Right renal pelvis (tissue), 4 donors: ENCODE results near the gene SCYL2. TPM values are rescaled to one million over a fixed set of nuclear protein-coding genes. Genes with fewer than 3 reads are reported as not detected.
"Not testable (repeated sequence)": the region's sequence is repeated elsewhere in the genome, so short reads cannot be mapped to it uniquely, and the experiment has no call there.

Source experiments
- DNase-seq, 4 donors: peaks; one replicate each; pipeline ENCODE4 v3.0.0-alpha.2; 2013; ENCODE audit warnings: low read depth in 4 of 4, low spot score in 3 of 4, missing footprints in 1 of 4
- polyA plus RNA-seq, 4 donors: library from polyadenylated mRNA; unstranded; fragments of 120-200 nt; gene quantifications; one replicate each; pipeline ENCODE4 v1.2.1, GENCODE V29; 2013; ENCODE audit not compliant: insufficient read length in 4 of 4

SCYL2 gene
- polyA plus RNA-seq, 4 donors, result 49.3 to 62.0 (median 54.5) TPM

DNA sequence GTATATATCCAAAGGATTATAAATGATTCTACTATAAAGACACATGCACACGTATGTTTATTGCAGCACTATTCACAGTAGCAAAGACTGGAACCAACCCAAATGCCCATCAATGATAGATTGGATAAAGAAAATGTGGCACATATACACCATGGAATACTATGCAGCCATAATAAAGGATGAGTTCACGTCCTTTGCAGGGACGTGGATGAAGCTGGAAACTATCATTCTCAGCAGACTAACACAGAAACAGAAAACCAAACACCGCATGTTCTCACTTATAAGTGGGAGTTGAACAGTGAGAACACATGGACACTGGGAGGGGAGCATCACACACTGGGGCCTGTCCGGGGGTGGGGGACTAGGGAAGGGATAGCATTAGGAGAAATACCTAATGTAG, 41.2 kb downstream of the SCYL2 start:
- DNase-seq, result not testable (repeated sequence)

DNA sequence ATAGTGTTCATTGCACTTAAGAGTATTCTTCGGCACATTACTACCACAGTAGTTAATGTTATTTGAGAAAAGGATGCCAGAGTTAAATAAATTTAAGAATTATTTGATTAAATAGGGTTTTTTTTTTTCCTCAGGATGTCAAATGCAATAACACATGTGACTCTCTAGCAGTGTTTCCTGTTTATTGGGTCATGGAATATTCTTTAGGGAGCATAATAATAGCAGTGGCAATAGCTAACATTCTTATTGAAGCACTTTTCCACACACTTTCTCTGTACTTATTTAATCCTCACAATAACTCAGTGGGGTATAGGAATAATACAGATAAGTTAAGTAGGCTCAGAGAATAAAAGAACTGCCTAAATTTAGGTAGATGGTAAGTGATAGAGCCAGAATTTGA, 44.3 kb downstream of the SCYL2 start:
- no peak for DNase-seq

DNA sequence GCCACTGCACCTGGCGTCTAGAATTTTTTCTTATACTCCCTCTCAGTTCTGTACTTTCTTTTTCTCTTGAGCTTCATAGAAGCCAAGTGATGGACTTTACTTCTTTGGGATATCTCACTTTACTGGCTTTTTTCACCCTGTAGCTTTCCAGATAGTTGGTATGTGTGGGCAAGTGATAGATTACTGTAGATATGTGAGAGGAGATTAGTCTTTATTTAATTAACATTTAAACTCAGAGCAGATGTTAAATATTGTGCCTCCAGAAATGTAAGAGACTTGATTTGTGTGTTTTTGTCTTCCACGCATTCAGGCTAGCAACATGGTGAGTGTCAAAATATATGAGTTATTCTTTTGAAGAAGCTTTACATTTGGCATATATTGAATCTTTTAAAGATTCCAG, 50.4 kb downstream of the SCYL2 start:
- no peak for DNase-seq

DNA sequence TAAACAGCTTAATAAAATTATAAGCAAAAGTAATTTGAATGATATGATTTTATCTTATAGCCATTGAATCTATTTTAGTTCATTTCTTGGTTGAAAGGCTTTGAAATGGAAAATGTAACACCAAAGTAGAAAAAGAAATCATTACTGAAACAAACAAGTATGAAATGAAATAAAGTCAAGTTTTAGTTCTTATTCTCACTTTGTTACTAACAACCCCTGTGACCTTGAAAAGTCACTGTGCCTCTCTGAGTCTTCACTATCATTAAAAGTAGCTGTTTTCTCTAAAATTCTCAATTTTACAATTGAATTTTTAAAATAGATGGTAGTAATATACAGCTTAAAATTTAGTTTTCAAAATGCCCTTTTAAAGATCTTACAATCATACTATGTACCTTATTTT, 57.5 kb downstream of the SCYL2 start:
- no peak for DNase-seq

DNA sequence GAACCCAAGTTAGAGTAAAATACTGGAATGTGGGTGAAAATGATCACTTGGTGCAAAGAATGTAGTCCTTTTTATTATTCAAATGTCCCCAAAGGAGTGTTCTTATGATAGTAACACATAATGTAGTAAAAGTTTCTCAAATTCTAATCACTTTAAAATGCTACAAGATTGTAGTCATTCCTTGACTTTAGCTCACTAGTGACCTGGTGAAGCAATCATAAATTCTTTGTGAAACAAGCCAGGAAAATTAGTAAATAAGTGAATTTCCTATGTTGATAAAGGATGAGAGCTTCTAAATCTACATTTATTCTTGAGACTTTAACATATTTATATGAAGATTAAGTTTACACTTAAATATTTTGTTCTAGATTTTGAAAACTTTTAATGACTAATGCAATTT, 59.2 kb downstream of the SCYL2 start:
- DNase-seq, result no peak

DNA sequence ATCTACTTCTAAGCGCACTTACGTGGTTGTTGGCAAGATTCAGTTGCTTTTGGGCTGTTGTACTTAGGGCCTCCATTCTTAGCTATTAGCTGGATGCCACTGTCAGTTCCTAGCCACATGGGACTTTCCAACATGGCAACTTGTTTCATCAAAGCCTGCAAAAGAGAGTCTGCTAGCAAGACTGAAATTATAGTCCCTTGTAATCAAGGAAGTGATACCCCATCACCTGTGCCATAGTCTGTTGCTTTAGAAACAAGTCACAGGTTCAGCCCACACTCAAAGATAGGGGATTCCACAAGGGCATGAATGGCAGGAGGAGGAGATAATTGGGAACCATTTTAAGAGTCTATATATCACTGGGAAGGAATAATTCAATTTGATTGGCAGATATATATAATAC, 62.8 kb downstream of the SCYL2 start:
- DNase-seq, result no peak

DNA sequence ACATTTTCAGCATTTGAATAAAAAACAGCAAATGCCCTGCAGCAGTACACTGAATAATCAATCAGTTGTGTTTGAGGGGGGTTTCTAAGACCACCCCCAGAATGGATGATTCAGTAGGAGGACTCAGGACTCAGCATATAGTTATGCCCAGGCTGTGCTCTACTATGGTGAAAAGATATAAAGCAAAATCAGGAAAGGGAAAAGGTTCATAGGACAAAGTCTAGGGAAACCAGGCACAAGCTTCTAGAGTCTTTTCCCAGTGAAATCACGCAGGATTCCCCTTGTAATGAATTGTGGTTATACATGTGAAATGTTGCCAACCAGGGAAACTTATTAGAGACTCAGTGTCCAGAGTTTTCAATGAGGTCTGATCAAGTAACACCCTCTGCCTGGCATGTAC, 64.9 kb downstream of the SCYL2 start:
- no peak for DNase-seq

DNA sequence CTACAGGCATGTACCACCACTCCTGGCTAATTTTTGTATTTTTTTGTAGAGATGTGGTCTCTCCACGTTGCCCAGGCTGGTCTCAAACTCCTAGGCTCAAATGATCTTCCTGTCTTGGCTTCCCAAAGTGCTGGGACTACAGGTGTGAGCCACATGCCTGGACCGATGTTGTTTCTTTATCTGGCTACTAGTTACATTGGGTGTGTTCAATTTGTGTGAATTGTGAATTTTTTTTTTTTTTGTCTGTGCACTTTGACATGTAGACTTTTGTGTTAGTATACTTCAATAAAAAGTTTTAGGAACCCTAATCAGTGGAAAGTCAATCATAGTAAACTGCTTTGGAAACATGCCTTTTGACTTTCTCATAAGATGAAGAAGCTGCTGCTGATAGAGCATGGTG, 65.9 kb downstream of the SCYL2 start:
- no peak for DNase-seq

DNA sequence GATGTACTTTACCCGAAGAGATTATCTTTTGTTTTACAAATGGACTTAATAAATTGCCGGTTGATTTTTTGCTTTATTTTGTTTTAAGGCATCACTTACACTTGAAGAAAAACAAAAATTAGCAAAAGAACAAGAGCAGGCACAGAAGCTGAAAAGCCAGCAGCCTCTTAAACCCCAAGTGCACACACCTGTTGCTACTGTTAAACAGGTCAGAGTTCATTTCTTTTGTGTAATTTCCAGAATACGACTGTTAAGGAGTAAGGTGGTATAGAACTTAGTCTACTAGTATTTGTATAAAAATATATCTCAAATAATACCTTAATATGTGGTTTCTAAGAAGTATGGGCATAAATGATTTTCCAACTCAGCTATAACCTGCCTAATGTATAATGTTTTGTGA, 70.3 kb downstream of the SCYL2 start:
- no peak for DNase-seq

DNA sequence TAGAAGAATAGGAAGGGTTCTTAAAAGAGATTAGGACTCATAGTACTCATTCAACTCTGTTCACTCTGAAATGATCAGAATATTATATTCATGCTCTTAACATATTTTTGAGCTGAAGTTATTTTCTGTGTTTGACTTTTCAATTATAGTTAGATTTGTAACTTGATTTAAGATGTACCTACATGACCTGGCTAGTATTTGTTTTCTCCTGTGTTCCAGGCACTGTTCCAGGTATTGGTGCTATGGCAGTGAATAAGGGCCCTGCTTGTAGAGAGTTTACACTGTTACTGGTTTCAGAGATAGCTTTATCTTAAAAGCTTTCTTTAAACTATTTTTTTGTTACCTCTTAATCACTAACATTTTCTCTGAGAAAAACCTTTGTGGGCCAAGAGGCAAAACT, 70.8 kb downstream of the SCYL2 start:
- DNase-seq, result no peak

DNA sequence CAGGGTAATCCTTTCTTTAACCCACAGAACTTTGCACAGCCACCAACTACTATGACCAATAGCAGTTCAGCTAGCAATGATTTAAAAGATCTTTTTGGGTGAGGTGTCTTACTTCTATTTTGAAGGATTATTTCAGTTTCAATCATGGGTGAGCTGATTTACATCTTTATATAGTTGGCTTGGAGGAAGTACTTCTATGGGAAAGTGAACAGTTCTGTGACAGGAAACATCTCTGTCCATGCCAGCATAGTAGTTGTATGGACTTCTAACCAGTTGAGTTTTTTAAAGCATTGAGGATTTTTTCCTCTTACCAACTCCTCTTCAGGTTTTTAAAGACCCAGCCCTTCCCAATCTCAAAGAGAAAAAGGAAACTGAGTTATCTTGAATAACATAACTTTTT, 72.1 kb downstream of the SCYL2 start:
- DNase-seq, result no peak

DNA sequence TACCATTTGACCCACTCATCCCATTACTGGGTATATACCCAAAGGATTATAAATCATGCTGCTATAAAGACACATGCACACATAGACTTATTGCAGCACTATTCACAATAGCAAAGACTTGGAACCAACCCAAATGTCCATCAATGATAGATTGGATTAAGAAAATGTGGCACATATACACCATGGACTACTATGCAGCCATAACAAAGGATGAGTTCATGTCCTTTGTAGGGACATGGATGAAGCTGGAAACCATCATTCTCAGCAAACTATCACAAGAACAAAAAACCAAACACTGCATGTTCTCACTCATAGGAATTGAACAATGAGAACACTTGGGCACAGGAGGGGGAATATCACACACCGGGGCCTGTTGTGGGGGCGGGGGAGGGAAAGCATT, 75.9 kb downstream of the SCYL2 start:
- not testable (repeated sequence) for DNase-seq

DNA sequence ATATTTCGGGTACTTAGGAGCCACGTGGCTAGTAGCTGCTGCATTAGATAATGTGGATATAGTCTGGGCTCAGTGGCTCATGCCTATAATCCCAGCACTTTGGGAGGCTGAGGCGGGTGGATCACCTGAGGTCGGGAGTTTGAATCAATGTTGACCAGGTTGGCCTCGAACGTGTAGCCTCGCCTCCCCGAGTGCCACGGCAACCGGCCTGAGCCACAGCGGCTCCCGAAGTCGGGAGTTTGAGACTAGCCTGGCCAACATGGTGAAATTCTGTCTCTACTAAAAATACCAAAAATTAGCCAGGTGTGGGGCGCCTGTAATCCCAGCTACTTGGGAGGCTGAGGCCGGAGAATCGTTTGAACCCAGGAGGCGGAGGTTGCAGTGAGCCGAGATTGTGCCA, 77.4 kb downstream of the SCYL2 start:
- not testable (repeated sequence) for DNase-seq

DNA sequence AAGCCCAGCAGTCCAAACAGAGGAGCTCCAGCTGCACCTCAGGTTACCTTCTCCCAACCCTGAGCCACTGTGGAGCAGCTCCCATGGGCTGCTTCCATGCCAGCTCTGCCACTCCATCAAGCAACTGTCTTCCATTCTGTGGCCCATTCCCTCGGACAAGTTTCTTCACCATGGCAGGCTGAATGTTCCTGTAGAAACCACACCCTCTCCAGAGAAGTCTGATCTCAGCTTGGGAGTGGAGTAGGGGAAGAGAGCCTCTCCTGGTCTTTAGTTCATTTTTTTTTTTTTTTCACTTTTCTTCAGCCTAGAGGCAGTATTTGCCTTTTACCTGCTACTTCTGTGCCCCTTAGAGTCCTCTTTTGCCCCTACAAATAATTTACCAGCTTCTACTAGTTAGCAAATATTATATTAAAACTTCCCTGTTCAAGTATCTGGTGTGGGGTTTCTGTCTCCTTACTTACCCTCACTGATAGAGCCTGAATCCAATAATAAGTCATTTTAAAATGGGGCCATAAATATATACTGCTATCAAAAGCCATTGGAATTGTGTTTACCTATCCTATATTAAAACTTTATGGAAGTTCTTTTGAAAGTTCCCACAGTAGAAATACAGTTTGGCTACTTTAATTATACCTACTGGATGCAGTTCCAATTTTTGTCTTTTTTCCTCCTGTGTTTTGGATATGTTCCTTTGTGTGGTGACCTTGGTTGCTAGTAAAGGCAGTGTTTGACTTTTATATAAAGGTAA, 78.2 kb downstream of the SCYL2 start:
- DNase-seq, result no peak

DNA sequence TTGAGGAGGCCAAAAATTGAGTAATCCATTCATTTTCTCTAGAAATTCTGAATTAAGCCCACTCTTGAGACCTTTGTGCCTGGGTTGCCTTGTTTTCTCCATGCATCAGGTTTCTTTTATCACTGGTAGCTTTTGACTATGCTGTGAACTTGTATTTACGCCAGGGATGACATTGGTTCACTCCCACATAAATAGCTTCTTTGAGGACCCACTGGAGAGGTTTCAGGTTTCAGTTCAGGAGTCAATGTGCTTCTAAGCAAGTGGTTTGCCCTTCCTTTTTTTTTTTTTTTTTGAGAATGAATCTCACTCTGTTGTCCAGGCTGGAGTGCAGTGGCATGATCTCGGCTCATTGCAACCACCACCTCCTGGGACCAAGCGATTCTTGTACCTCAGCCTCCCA, 79.7 kb downstream of the SCYL2 start:
- DNase-seq, result no peak

DNA sequence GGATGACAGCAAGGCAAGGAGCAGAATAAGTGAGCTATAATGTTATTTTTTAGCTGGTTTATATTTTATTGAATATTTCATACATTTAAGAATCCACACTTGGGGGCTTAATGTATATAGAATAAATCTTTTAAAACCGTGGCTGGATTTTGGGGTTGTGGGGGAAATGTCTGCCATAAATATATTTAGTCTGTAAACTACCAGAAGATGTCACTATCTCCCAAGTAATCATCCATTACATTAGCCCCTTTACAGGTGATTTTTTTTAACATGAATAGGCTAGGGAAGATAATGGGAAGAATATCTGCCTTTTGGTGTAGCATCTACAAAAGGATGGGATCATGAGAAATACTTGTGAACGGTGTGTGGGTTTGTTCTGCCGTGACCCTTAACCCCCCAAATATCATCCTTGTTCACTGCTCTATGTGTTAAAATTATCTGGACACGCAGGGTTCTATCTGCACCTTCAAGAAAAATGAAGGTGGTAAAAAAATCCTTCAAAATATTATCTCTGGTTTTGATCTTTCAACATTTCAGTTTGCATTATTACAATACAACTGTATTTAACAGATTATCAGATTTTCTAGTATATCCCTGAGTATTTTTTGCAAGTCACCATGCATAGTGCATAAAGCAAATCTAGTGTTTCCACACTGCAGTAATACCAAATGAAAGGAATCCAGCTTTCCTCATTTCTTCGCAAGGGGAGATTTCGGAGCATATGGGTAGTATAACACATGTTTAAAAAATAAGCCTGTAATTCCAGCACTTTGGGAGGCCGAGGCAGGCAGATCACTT, 81.9 kb downstream of the SCYL2 start:
- peak in 1 of 4 donors; percentile 10 for DNase-seq

DNA sequence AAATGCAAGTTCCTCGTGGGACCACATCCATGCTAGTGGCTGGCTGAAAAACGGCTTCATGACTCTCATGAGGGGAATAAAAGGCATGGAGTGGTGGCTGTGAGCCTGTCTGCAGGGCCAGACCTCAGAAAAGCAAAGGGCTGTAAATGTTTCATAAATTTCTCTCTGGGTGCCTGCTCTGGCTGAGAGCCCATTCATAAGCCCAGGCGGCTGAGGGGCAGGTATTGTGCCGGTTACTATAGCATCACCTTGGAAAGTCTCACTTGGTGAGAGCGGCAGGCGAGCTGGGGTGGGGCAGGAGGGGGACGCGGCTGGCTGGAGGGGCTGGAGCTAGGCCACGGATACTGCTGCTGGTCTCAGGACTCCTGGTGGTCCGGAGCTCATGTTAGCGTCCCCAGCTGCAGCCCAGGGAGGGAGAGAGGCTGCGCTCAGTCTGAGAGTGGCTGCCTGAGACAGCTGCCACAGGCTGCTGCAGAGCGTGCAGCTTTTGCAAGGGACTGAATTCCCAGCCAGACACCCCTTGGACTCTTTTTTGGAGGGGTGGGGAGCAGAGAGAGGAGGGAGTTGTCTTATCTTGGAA, 89.8 kb downstream of the SCYL2 start, which contains the start of gene SLC17A8:
TSS of gene SLC17A8 (plus strand) at position 431 of the 580 bp plus-strand sequence. CDS start 318 bp downstream, outside the sequence.
- DNase-seq, result peak in 2 of 4 donors; percentile 14 to 39

DNA sequence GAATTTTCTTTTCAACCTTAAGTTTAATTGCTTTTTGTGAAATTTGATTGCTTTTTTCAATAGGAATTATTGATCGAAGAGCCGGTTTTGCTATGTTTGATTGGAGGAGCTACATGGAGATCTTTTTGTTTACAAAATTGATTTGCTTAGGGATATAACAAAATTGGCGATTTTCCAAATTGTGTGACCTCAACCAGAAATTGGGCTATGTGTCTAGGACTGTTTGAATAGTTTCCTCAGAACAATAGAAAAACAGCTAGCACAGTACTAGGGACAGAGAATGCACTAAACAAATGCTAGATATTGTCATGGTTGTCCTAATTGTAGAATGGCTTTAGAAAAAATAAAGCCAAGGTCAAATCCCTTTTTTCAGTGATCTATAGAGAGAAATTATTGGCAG, 92.3 kb downstream of the SCYL2 start:
- DNase-seq, result no peak

DNA sequence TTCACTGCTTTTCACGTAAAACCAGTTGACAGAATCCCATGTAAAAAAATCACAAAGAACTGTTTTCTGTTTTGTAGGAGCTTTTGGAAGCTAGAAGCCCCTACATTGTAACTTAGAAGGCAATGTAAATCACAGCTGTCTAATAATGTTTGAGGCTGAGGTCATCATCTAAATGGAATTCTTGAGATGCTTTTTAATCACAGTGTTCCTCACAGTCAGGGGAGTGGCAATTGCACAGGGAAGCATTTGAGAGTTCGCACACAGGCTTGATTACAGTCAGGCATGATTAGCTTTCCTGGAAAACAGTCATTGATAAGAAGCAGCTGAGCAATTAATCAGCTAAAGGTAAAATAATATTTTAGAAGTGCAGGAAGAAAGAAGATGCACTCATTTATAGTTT, 92.8 kb downstream of the SCYL2 start:
- peak in 1 of 4 donors; percentile 18 for DNase-seq

DNA sequence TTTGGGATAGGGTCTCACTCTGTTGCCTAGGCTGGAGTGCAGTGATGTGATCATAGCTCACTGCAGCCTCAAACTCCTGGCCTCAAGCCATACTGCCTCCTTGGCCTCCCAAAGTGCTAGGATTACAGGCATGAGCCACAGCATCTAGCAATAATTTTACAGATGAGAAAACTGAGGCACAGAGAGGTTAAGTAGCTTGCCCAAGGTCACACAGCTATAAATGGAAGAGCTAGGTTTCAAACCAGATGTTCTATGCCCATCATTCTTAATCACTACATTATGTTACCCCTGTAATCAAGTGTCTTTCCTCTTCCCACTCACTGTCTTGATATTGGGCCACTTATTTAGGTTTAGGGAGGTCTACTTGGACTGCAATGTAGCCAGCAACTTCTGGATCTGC, 93.5 kb downstream of the SCYL2 start:
- DNase-seq, result no peak

DNA sequence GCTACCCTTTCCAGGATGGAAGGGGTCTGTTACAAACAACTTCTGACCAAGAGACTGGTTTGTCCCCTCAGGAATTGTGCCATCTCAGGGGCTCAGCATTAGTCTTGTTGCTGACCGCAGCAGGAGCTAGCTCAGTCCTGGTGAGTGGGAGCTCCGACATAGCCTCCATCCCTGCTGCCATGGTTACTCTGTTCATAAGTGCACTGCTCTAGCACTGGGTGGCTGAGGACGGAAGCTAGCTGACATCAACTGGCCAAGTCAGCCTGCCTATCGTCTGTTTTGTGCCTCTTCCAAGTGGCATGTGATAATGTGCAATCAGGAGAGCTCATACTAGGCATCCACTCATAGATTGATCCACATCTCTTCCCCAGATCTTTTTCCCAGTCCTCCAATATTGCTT, 97.3 kb downstream of the SCYL2 start:
- DNase-seq, result no peak

DNA sequence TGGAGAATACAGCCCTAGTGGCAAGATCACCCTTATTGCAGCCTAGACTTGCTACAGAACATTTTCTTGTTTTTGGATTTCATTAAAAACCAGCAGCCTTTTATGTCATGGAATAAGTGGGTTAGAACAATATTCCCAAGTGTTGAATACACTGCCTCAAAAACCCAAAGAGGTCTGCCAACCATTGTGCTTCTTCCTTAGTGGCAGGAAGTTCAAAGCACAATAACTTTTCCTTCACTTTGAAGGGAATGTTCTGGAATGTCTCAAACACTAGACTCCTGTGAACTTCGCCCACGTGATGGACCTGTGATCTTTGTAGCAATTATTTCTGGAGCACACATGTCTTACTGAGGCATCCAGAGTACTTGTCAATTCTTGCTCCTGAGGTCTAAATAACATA, 98.4 kb downstream of the SCYL2 start:
- no peak for DNase-seq
